Type B pancreatic cell (in vitro differentiated cells): ENCODE results near the gene CPE. TPM values are rescaled to one million over a fixed set of nuclear protein-coding genes. Genes with fewer than 3 reads are reported as not detected.

Experiments used
- DNase-seq: peaks from one replicate; pipeline ENCODE4 v3.0.0; 2021; ENCODE audit warnings: mixed read lengths; ENCODE audit not compliant: unreplicated experiment; ENCODE audit errors: extremely low spot score
- H3K27ac Mint-ChIP-seq: 2 replicates; pipeline ENCODE4 v1.8.0; 2021; ENCODE audit warnings: mild to moderate bottlenecking, mixed read lengths
- H3K27me3 Mint-ChIP-seq: 2 replicates; pipeline ENCODE4 v1.8.0; 2021; ENCODE audit warnings: mixed read lengths
- H3K36me3 Mint-ChIP-seq: 2 replicates; pipeline ENCODE4 v1.8.0; 2021; ENCODE audit warnings: mixed read lengths
- H3K4me1 Mint-ChIP-seq: one replicate; pipeline ENCODE4 v1.8.0; 2021; ENCODE audit warnings: mixed read lengths; ENCODE audit not compliant: unreplicated experiment
- H3K4me3 Mint-ChIP-seq: 2 replicates; pipeline ENCODE4 v1.8.0; 2021; ENCODE audit warnings: mild to moderate bottlenecking, mixed read lengths
- H3K9me3 Mint-ChIP-seq: 2 replicates; pipeline ENCODE4 v1.8.0; 2021; ENCODE audit warnings: mixed read lengths
- CTCF ChIP-seq: fragments of 200-600 bp; sonication (generic); conservative IDR thresholded peaks from 2 replicates; pipeline ENCODE4 v1.5.0; 2021; ENCODE audit warnings: antibody characterized with exemption, mild to moderate bottlenecking
- total RNA-seq: library from RNA; stranded (reverse); gene quantifications from 2 replicates; pipeline ENCODE4 v1.2.1, GENCODE V29; 2021; ENCODE audit warnings: low replicate concordance

The CPE gene
- total RNA-seq, 1 donor from 2014 or later: 149 TPM

- Mint-ChIP-seq H3K9me3 (no peaks in the 10 kb centered on the region), H3K4me1 (peaks cover 12% of the 10 kb centered on the region), H3K36me3 (no peaks in the 10 kb centered on the region), H3K4me3 (no peak overlapping the region), H3K27me3 (peaks cover 4% of the 10 kb centered on the region), H3K27ac (no peak overlapping the region)
- no peak for TF ChIP-seq CTCF
- no peak for DNase-seq
Measured at GRCh38 chr4:165360985-165361670, 17.7 kb upstream of the CPE start.

- Mint-ChIP-seq H3K4me1 (peaks cover 12% of the 10 kb centered on the region), H3K9me3 (no peaks in the 10 kb centered on the region), H3K36me3 (no peaks in the 10 kb centered on the region), H3K4me3 (no peak overlapping the region), H3K27me3 (peaks cover 4% of the 10 kb centered on the region), H3K27ac (no peak overlapping the region)
- no peak for DNase-seq
- no peak for TF ChIP-seq CTCF
Measured at GRCh38 chr4:165361810-165362209, 17.0 kb upstream of the CPE start.

GRCh38 chr4:165364452-165365080 is 14.2 kb upstream of the CPE start:
- no peaks in the 10 kb centered on the region for H3K36me3 Mint-ChIP-seq
- TF ChIP-seq CTCF: no peak
- peaks cover 4% of the 10 kb centered on the region for H3K27me3 Mint-ChIP-seq
- H3K27ac Mint-ChIP-seq: no peak overlapping the region
- H3K4me1 Mint-ChIP-seq: peaks cover 6% of the 10 kb centered on the region
- no peak overlapping the region for H3K4me3 Mint-ChIP-seq
- DNase-seq: no peak
- no peaks in the 10 kb centered on the region for H3K9me3 Mint-ChIP-seq

GRCh38 chr4:165367040-165367439 is 11.8 kb upstream of the CPE start:
- no peak for DNase-seq
- no peaks in the 10 kb centered on the region for H3K4me1 Mint-ChIP-seq
- no peak for TF ChIP-seq CTCF
- H3K27ac Mint-ChIP-seq: no peak overlapping the region
- no peaks in the 10 kb centered on the region for H3K27me3 Mint-ChIP-seq
- H3K9me3 Mint-ChIP-seq: no peaks in the 10 kb centered on the region
- no peaks in the 10 kb centered on the region for H3K36me3 Mint-ChIP-seq
- H3K4me3 Mint-ChIP-seq: no peak overlapping the region

DNA sequence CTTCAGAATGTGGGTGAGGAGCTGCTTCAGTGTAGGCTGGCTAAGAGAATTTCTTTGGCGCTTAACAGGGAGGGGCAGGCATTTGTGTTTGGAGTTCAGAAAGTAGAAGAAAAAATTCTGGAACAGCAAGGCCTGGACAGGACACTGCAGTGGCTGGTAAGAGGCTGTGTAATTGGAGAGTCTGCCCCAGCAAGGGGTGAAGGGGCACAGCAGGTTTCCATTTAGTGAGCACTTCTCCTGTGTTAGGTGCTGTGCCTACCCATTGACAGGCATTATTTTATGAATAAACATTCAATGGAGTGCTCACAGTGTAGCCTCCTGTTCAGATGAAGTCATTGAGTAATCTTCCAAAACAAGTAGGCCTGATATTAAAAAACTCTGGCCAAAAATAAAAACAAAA is 10.7 kb upstream of the CPE start:
- no peak for TF ChIP-seq CTCF
- Mint-ChIP-seq H3K27me3 (no peaks in the 10 kb centered on the region), H3K9me3 (no peaks in the 10 kb centered on the region), H3K4me1 (no peaks in the 10 kb centered on the region), H3K27ac (no peak overlapping the region), H3K4me3 (no peak overlapping the region), H3K36me3 (no peaks in the 10 kb centered on the region)
- no peak for DNase-seq
